Epithelial cell of proximal tubule (primary cell): ENCODE results near the gene CCL5. TPM values are rescaled to one million over a fixed set of nuclear protein-coding genes. Genes with fewer than 3 reads are reported as not detected.

ENCODE experiments used
- DNase-seq: peaks from one replicate; pipeline ENCODE4 v3.0.0-alpha.2; 2011; ENCODE audit warnings: low read depth
- H3K4me3 ChIP-seq: 2 replicates; pipeline ENCODE4 v1.5.1; 2011; ENCODE audit warnings: low read depth, mild to moderate bottlenecking, low read length
- CTCF ChIP-seq: conservative IDR thresholded peaks from 2 replicates; pipeline ENCODE4 v1.5.1; 2012; ENCODE audit warnings: low read depth, mild to moderate bottlenecking, low read length
- total RNA-seq: library from RNA; depleted of rRNA; stranded (reverse); fragments of >200 nt; gene quantifications from 2 replicates; pipeline ENCODE4 v1.2.3, GENCODE V29; 2015

The CCL5 gene
- total RNA-seq, 1 donor from 2014 or later = not detected

- no peak for TF ChIP-seq CTCF
- no peak overlapping the region for H3K4me3 ChIP-seq
- DNase-seq = no peak
Measured at GRCh38 chr17:35906926-35907637, 26.9 kb upstream of the CCL5 start.

DNA sequence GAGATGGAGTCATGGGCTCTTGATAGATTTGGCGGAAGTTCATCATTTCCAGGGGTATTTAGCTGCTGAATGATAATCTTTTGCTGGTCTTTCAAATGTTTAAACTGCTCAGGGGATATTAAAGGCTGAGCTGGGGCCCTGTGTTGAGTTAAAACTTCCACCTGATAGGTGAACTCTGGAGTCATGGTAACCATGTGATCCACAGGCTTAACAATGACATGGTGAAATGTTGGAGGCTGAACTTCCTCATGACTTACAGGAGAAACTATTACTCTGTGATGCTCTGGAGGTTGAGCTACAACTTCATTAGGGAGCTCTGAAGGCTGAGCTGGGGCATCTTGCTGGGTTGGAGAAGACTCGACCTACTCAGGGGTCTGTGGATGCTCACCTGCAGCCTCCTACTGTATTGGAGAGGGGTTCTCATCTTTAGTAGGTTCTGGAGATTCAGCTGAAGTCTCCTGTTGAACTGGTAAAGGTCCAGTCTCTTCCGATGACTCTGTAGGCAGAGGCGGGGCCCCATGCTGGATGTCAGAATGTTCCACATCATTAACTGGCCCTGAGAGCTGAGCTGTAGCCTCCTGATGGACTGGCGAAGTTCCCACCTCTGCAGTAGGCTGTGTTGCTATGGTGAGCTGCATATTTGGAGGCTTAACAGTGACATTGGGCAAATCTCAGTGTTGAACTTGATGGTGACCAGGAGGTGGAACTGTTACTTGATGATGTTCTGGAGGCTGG, 26.2 kb upstream of the CCL5 start:
- no peak for TF ChIP-seq CTCF
- DNase-seq = no peak
- H3K4me3 ChIP-seq = no peak overlapping the region

DNA sequence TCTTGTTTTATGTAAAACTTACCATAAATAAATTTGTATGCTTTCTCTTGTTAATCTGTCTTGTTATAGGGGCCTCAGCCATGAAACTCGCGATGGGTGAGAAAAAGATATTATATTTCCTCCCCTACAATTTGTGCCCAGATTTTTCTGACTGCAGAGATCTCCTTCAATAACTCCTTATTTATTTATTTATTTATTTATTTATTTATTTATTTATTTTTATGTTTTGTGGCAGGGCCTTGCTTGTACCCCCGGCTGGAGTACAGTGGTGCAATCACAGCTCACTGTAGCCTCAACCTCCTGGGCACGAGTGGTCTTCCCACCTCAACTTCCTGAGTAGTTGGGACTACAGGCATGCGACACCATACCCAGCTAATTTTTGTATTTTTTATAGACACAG, 23.3 kb upstream of the CCL5 start:
- no peak for TF ChIP-seq CTCF
- no peak for DNase-seq

GRCh38 chr17:35901631-35902175, 21.5 kb upstream of the CCL5 start:
- DNase-seq = no peak
- no peak overlapping the region for H3K4me3 ChIP-seq
- TF ChIP-seq CTCF = no peak

More for the DNA sequence above, 23.3 kb upstream of the CCL5 start:
- no peak overlapping the region for H3K4me3 ChIP-seq

GRCh38 chr17:35900708-35901480, 20.7 kb upstream of the CCL5 start:
- DNase-seq = no peak
- no peak overlapping the region for H3K4me3 ChIP-seq
- TF ChIP-seq CTCF = no peak

GRCh38 chr17:35900280-35900679, 20.1 kb upstream of the CCL5 start:
- TF ChIP-seq CTCF = no peak

More at GRCh38 chr17:35900280-35900679, 20.1 kb upstream of the CCL5 start:
- H3K4me3 ChIP-seq = no peak overlapping the region
- no peak for DNase-seq
